K562 (cell line): ENCODE results near the gene DTX1. TPM values are rescaled to one million over a fixed set of nuclear protein-coding genes. Genes with fewer than 3 reads are reported as not detected.

Experiments
- ATAC-seq: fragments of 200-7000 bp; cut with Tn5 transposase; 3 replicates; pipeline ENCODE4 v1.9.1; 2020; ENCODE audit warnings: moderate library complexity
- BruUV-seq: library from RNA; stranded (reverse); fragments of 400-500 nt; replicated peaks from 2 replicates; lab custom pipeline; 2021; lab: Mats Ljungman, UMichigan
- CTCF ChIA-PET: fragments of 300-600 bp; formaldehyde crosslinking; extraction: SDS; loops from one replicate; lab custom pipeline; 2021; ENCODE audit warnings: low intra/inter-chr PET ratio; lab: Yijun Ruan, JAX
- POLR2A ChIA-PET: fragments of 300-600, 350-650 bp; sonication (Branson Sonifier 250); formaldehyde crosslinking; extraction: SDS; loops from one replicate; lab custom pipeline; 2021; ENCODE audit warnings: antibody characterized with exemption, inconsistent platforms; lab: Yijun Ruan, JAX
- DNase-seq, 4 experiments: peaks; one replicate each; pipeline versions ENCODE4 v3.0.0 to v3.0.0-alpha.2; 2011 to 2018; ENCODE audit warnings: low spot score in 3 of 4, mixed read lengths in 3 of 4; ENCODE audit errors: extremely low read depth in 1 of 4
- FAIRE-seq: peaks from 2 replicates; lab custom pipeline; 2011; peaks lifted over from hg19 to GRCh38; lab: Jason Lieb, UNC
- H2AFZ ChIP-seq: 2 replicates; pipeline ENCODE4 v1.6.0; 2011; ENCODE audit warnings: low read depth, low read length, control low read depth, inconsistent platforms
- H3K27ac ChIP-seq: fragments of 200-600 bp; 3 replicates; pipeline ENCODE4 v1.8.0; 2011; ENCODE audit warnings: low read depth, mild to moderate bottlenecking, control low read depth, inconsistent platforms, low read length, moderate library complexity, mixed read lengths; ENCODE audit errors: extremely low read depth
- H3K27me3 ChIP-seq, 2 experiments: fragments of 300-600 bp in 1 of 2; 2 replicates in 1 of 2; 3 replicates in 1 of 2; pipeline versions ENCODE4 v1.6.0 to v1.8.0; 2011; ENCODE audit warnings: inconsistent platforms in 2 of 2, low read length in 2 of 2, mild to moderate bottlenecking in 1 of 2, mixed read lengths in 1 of 2, moderate library complexity in 1 of 2; ENCODE audit not compliant: control insufficient read depth in 2 of 2, insufficient read depth in 2 of 2
- H3K36me3 ChIP-seq: fragments of 300-600 bp; 3 replicates; pipeline ENCODE4 v1.8.0; 2011; ENCODE audit warnings: mild to moderate bottlenecking, low read length, inconsistent platforms; ENCODE audit not compliant: control insufficient read depth, insufficient read depth
- H3K4me1 ChIP-seq, 2 experiments: fragments of 200-600 bp in 1 of 2; replicated peaks in 1 of 2; 2 replicates in 1 of 2; 3 replicates in 1 of 2; pipeline versions ENCODE4 v1.5.1 to v1.8.0; 2011; ENCODE audit warnings: inconsistent platforms in 2 of 2, low read length in 2 of 2, mild to moderate bottlenecking in 1 of 2, mixed read lengths in 1 of 2, moderate library complexity in 1 of 2; ENCODE audit not compliant: control insufficient read depth in 2 of 2, insufficient read depth in 2 of 2
- H3K4me2 ChIP-seq: 2 replicates; pipeline ENCODE4 v1.6.1; 2011; ENCODE audit warnings: low read length, control low read depth, inconsistent platforms, mixed read lengths; ENCODE audit not compliant: insufficient read depth
- H3K4me3 ChIP-seq: fragments of 200-600 bp; sonication (generic), shearing (Covaris generic); 2 replicates; pipeline ENCODE4 v1.5.1; 2016; ENCODE audit warnings: control low read depth, inconsistent platforms
- H3K79me2 ChIP-seq: fragments of 200-600 bp; 3 replicates; pipeline ENCODE4 v1.8.0; 2011; ENCODE audit warnings: low read length, inconsistent platforms; ENCODE audit not compliant: control insufficient read depth, insufficient read depth
- H3K9ac ChIP-seq, 2 experiments: 2 replicates each; pipeline versions ENCODE4 v1.6.0 to v1.6.1; 2011; ENCODE audit warnings: low read depth in 2 of 2, low read length in 2 of 2, control low read depth in 1 of 2, inconsistent platforms in 1 of 2, mild to moderate bottlenecking in 1 of 2, mixed read lengths in 1 of 2; ENCODE audit not compliant: insufficient read depth in 1 of 2
- H3K9me1 ChIP-seq: one replicate; pipeline ENCODE4 v1.6.0; 2011; ENCODE audit warnings: inconsistent platforms, mild to moderate bottlenecking, low read length, moderate library complexity; ENCODE audit not compliant: control insufficient read depth, insufficient read depth
- H3K9me3 ChIP-seq: replicated peaks from 2 replicates; pipeline ENCODE4 v1.5.1; 2011; ENCODE audit warnings: low read depth, low read length, inconsistent platforms; ENCODE audit not compliant: control insufficient read depth, insufficient read depth
- H4K20me1 ChIP-seq: replicated peaks from 2 replicates; pipeline ENCODE4 v1.6.1; 2011; ENCODE audit warnings: low read length, inconsistent platforms, mixed read lengths; ENCODE audit not compliant: control insufficient read depth, insufficient read depth
- MAFF ChIP-seq: IDR thresholded peaks from 2 replicates; pipeline ENCODE4 v1.6.1; 2012; ENCODE audit warnings: low read length, improper control_type of control experiment
- MYC ChIP-seq, 2 experiments: fragments of 250-450 bp in 1 of 2; sonication (Bioruptor Pico) in 1 of 2; IDR thresholded peaks; 2 replicates each; pipeline versions ENCODE4 v1.5.1 to v1.6.1; 2012 to 2021; ENCODE audit warnings: low read depth in 2 of 2, borderline replicate concordance in 1 of 2, improper control_type of control experiment in 1 of 2, low read length in 1 of 2, mild to moderate bottlenecking in 1 of 2, moderate library complexity in 1 of 2
- ZKSCAN1 ChIP-seq: fragments of 150-350 bp; IDR thresholded peaks from 2 replicates; pipeline ENCODE4 v1.6.1; 2016; ENCODE audit warnings: low read depth, low read length
- ZNF239 ChIP-seq: fragments of 250-450 bp; sonication (Bioruptor Pico); IDR thresholded peaks from 2 replicates; pipeline ENCODE4 v1.4.0; 2020; ENCODE audit warnings: mild to moderate bottlenecking
- ZNF41 ChIP-seq: fragments of 250-450 bp; sonication (Bioruptor Pico); conservative IDR thresholded peaks from 2 replicates; pipeline ENCODE4 v1.4.0; 2020; ENCODE audit warnings: mild to moderate bottlenecking
- WGBS: fragments of 100-300 bp; shearing (Covaris generic); methylation state at CpG from one replicate; pipeline ENCODE4 v1.1.6; 2016; ENCODE audit warnings: low coverage, mixed read lengths; ENCODE audit not compliant: insufficient coverage; ENCODE audit errors: missing lambda C conversion rate; 5-methylcytosine and 5-hydroxymethylcytosine counted together
- in situ Hi-C: fragments of 300-500 bp; cut with MboI; formaldehyde crosslinking; loops from 4 replicates; pipeline ENCODE4 v1.15.0; 2018; ENCODE audit warnings: inconsistent platforms, mixed read lengths
- intact Hi-C: fragments of 100-400 bp; cut with micrococcal nuclease; formaldehyde crosslinking; loops from 2 replicates; pipeline ENCODE4 v1.14.2; 2022
- polyA plus RNA-seq, 8 experiments: library from polyadenylated mRNA; depleted of rRNA in 4 of 8; stranded (reverse) in 5 of 8; unstranded in 3 of 8; fragments of >200 nt; fragmentation: Nextera tagmentation in 2 of 8; fragmentation: Illumina TruSeq in 1 of 8; extraction: Ambion mirVana in 2 of 8; extraction: Trizol in 1 of 8; gene quantifications; 2 replicates each; pipeline versions ENCODE4 v1.2.1 to v1.2.3, GENCODE V29; 2011 to 2014; ENCODE audit warnings: inconsistent platforms in 1 of 8, missing spikeins in 1 of 8
- total RNA-seq, 7 experiments: library from RNA; depleted of rRNA in 6 of 7; stranded (reverse); fragments of >200 nt in 6 of 7; fragmentation: Illumina TruSeq in 2 of 7; extraction: Trizol in 2 of 7; gene quantifications; 2 replicates each; pipeline versions ENCODE4 v1.2.1 to v1.2.3, GENCODE V29; 2011 to 2021; ENCODE audit warnings: low replicate concordance in 1 of 7

DTX1 gene
- total and polyA plus RNA-seq, 9 of the 15 experiments (the other 6 are each of a cell fraction or from before 2014, with no cell fraction given): not detected

DNA sequence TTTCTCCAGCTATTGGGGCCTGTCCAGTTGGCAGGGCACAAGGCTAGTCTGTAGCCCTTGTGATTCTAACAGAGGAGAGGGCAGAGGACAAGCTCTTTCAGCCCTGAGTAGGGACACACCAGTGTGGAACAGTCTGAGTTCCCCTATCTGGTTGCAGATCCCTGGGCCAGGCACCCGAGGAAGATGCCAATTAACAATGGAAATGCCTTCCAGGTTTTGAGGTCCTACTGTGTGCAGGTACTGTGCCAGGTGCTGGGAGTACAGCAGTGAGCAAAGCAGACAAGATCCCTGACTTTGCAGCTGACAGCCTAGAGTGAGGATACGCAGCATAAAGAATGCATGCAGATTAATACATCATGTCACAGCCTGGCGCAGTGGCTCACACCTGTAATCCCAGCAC, 17.1 kb downstream of the DTX1 start:
- no peak overlapping the region for H3K4me3 ChIP-seq
- H2AFZ ChIP-seq: no peak overlapping the region
- intact Hi-C loops (no loop called here), in situ Hi-C loops (no loop called here)
- H3K9me3 ChIP-seq: no peaks in the 10 kb centered on the region
- TF ChIP-seq MYC (IDR thresholded peaks at IDR 0.05; ENCODE audit: low read depth, low read length) (no peak), MYC (CRISPR knock-in tag; IDR thresholded peaks at IDR 0.05; ENCODE audit: borderline replicate concordance, low read depth) (no peak), ZKSCAN1 (peak; percentile 69)
- no peaks in the 10 kb centered on the region for H3K36me3 ChIP-seq
- H3K79me2 ChIP-seq: no peaks in the 10 kb centered on the region
- no TSS peak for BruUV-seq
- WGBS: 4% methylated on average over 3 of the region's 3 CpGs
- POLR2A ChIA-PET: interaction anchor here (0.5 kb wide), 1 partner anchor 111 kb away, joined by 3 read pairs; no protein-coding TSS in a partner anchor
- H4K20me1 ChIP-seq: 0 out of 2 replicates have a peak, but pooled peaks cover 10% of the 10 kb centered on the region
- H3K4me1 ChIP-seq: peaks cover 0 to 15% of the 10 kb centered on the region in 2 experiments; a peak in 2 of 5 replicates
- H3K27ac ChIP-seq: no peak overlapping the region
- FAIRE-seq (no peak), ATAC-seq (no peak), DNase-seq (no peak)
- H3K27me3 ChIP-seq: peaks cover 14 to 74% of the 10 kb centered on the region in 2 experiments
- no peaks in the 10 kb centered on the region for H3K9me1 ChIP-seq
- H3K4me2 ChIP-seq: no peak overlapping the region
- no peak overlapping the region for H3K9ac ChIP-seq
- CTCF ChIA-PET: no interaction called here

DNA sequence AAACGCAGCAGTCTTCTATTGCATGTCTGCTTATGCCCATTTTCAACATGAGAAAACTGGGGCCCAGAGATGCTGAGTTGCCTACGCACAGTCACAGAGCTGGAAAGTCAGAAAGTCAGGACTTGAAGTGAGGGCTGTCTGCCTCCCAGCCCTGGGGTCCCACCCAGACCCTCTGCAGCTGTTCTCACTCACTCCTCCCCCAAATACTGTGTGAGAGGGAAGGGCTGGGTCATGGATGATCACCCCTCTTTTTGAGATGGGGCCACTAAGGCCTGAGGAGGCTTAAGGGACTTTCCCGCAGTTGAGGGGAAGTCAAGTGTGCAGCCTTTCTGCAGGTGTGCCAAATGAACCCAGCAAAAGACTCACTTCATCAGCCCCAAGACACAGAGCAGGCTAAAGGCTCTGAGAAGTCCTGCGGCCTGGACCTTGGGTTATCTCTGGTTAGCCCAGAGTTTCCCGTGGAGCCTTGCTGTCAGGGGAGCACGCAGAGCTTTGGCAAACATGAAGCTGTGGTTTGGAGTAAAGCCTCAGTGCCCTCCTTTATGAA, 18.7 kb downstream of the DTX1 start:
- Histone ChIP-seq H4K20me1 (0 out of 2 replicates have a peak, but pooled peaks cover 9% of the 10 kb centered on the region), H3K27me3 (peaks cover 12 to 64% of the 10 kb centered on the region in 2 experiments), H3K9ac (no peak overlapping the region), H3K27ac (no peak overlapping the region), H3K9me1 (no peaks in the 10 kb centered on the region), H3K4me2 (no peak overlapping the region), H3K4me1 (peaks cover 0 to 15% of the 10 kb centered on the region in 2 experiments; a peak in 2 of 5 replicates), H3K79me2 (no peaks in the 10 kb centered on the region), H3K4me3 (no peak overlapping the region), H3K9me3 (no peaks in the 10 kb centered on the region), H3K36me3 (no peaks in the 10 kb centered on the region), H2AFZ (no peak overlapping the region)
- CTCF ChIA-PET: no interaction called here
- ATAC-seq (no peak), FAIRE-seq (no peak), DNase-seq (no peak)
- POLR2A ChIA-PET: no interaction called here
- in situ Hi-C loops (no loop called here), intact Hi-C loops (no loop called here)
- no TSS peak for BruUV-seq
- TF ChIP-seq ZNF239 (CRISPR knock-in tag) (peak; percentile 96), MAFF (no peak), ZNF41 (CRISPR knock-in tag) (no peak)
- WGBS: 0% methylated on average over 5 of the region's 6 CpGs
